ENCODE results near the gene PLEKHH1. TPM values are rescaled to one million over a fixed set of nuclear protein-coding genes. Genes with fewer than 3 reads are reported as not detected.

PLEKHH1 gene
- total and polyA plus RNA-seq, 2 experiments from 2014 or later = 14.7 to 33.9 TPM

GRCh38 chr14:67510121-67510520 lies 23.0 kb upstream of the PLEKHH1 start:
- Histone ChIP-seq H3K27me3 (ENCODE audit: insufficient read depth) (peaks cover 20% of the 10 kb centered on the region), H3K9me2 (ENCODE audit: insufficient read depth) (no peaks in the 10 kb centered on the region), H3K4me3 (no peak overlapping the region), H3K79me2 (replicated peaks; ENCODE audit: insufficient read depth) (no peaks in the 10 kb centered on the region), H3F3A (replicated peaks; ENCODE audit: low read depth) (no peaks in the 10 kb centered on the region), H3K4me1 (ENCODE audit: insufficient read depth) (no peaks in the 10 kb centered on the region; the same call in 1 of the 2 replicates), H3K36me3 (ENCODE audit: insufficient read depth) (no peaks in the 10 kb centered on the region), H4K20me1 (replicated peaks; ENCODE audit: insufficient read depth) (no peaks in the 10 kb centered on the region), H3K4me2 (no peak overlapping the region), H2AFZ (no peak overlapping the region), H3K27ac (ENCODE audit: low read depth) (no peak overlapping the region)
- Mint-ChIP-seq H3K4me1 (peaks cover 11% of the 10 kb centered on the region; the same call in 2 of the 3 replicates), H3K9me3 (no peaks in the 10 kb centered on the region; the same call in 2 of the 3 replicates), H3K27ac (no peak overlapping the region), H3K27me3 (ENCODE audit: insufficient read depth, low read depth, poor library complexity) (peaks cover 11% of the 10 kb centered on the region), H3K4me3 (no peak overlapping the region), H3K36me3 (ENCODE audit: low read depth) (no peaks in the 10 kb centered on the region)
- no peak for TF ChIP-seq CTCF (conservative IDR thresholded peaks at IDR 0.05; ENCODE audit: low read depth in 2 of 2)
- no peak for TF ChIP-seq EZH2 (IDR thresholded peaks at IDR 0.05; ENCODE audit: low read depth, unreplicated experiment)
- no peak for TF ChIP-seq ETS1 (IDR thresholded peaks at IDR 0.05)
- no peak for TF ChIP-seq REST (IDR thresholded peaks at IDR 0.05; ENCODE audit: unreplicated experiment)
- TF ChIP-seq STAT1 (IDR thresholded peaks at IDR 0.05; ENCODE audit: unreplicated experiment) = no peak
- TF ChIP-seq ZNF462 (CRISPR knock-in tag; IDR thresholded peaks at IDR 0.05) = no peak
- no peak for TF ChIP-seq NANOG (IDR thresholded peaks at IDR 0.05; ENCODE audit: borderline replicate concordance)
- TF ChIP-seq ZNF331 (CRISPR knock-in tag; IDR thresholded peaks at IDR 0.05; ENCODE audit: low read depth) = no peak
- TF ChIP-seq EZH2phosphoT487 (IDR thresholded peaks at IDR 0.05; ENCODE audit: unreplicated experiment) = no peak
- no peak for TF ChIP-seq ZNF114 (CRISPR knock-in tag; IDR thresholded peaks at IDR 0.05)
- no peak for TF ChIP-seq JUNB (IDR thresholded peaks at IDR 0.05; ENCODE audit: unreplicated experiment)
- no peak for TF ChIP-seq POLR2AphosphoS5 (IDR thresholded peaks at IDR 0.05; ENCODE audit: low read depth)
- TF ChIP-seq CREB1 (CRISPR knock-in tag; IDR thresholded peaks at IDR 0.05; ENCODE audit: low read depth) = no peak
- ATAC-seq (no peak), DNase-seq (ENCODE audit: low spot score) (no peak)

Measured in GM23338 (cell line).